ENCODE measurements around the gene RAB3IL1. TPM values are rescaled to one million over a fixed set of nuclear protein-coding genes. Genes with fewer than 3 reads are reported as not detected.
"Not testable (repeated sequence)": the region's sequence is repeated elsewhere in the genome, so short reads cannot be mapped to it uniquely, and the experiment has no call there.

The RAB3IL1 gene
- total RNA-seq, 1 donor from 2014 or later, result 0.12 TPM

GRCh38 chr11:61886643-61887042 is 30.7 kb downstream of the RAB3IL1 start:
- TF ChIP-seq CTCF (conservative IDR thresholded peaks at IDR 0.05; ENCODE audit: low read depth, low read length), result no peak
- no peak overlapping the region for H3K4me3 ChIP-seq (ENCODE audit: low read depth, low read length)
- no peak for DNase-seq (ENCODE audit: low read depth)

GRCh38 chr11:61885784-61886580 is 31.4 kb downstream of the RAB3IL1 start:
- no peak for TF ChIP-seq CTCF (conservative IDR thresholded peaks at IDR 0.05; ENCODE audit: low read depth, low read length)
- H3K4me3 ChIP-seq (ENCODE audit: low read depth, low read length), result no peak overlapping the region
- no peak for DNase-seq (ENCODE audit: low read depth)

DNA sequence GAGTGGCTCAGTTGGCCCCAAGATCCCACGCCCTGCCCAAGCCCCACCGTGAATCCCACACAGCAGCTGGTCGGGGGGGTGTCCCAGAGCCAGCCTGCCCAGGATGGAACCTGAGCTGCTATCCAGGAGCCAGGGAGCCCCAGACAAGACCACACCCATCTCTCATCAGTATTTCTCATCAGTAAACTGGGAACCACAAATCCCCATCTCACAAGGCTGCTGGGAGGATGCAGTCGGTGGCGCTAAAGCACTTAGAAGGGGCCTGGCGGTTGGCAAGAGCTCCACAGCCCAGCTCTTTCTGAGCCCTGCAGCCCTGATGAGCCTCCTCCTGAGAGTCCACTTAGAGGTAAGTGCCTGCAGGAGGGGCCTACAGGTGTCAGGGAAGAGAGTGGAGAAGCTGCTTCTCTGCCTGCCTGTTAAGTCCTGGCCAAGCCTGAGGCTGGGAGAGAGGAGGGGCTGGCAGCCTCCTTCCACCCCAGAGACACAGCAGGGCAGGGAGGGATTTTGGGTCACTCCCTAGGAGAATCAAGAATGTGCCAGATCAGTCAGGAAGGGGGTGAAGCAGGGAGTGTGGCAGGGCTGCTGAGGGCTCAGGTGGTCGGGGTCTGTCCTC is 32.1 kb downstream of the RAB3IL1 start:
- H3K4me3 ChIP-seq (ENCODE audit: low read depth, low read length), result no peak overlapping the region
- DNase-seq (ENCODE audit: low read depth), result no peak
- TF ChIP-seq CTCF (conservative IDR thresholded peaks at IDR 0.05; ENCODE audit: low read depth, low read length), result no peak

- TF ChIP-seq CTCF (conservative IDR thresholded peaks at IDR 0.05; ENCODE audit: low read depth, low read length), result no peak
- no peak overlapping the region for H3K4me3 ChIP-seq (ENCODE audit: low read depth, low read length)
- no peak for DNase-seq (ENCODE audit: low read depth)
These were observed 33.4 kb downstream of the RAB3IL1 start for GRCh38 chr11:61883947-61884346.

DNA sequence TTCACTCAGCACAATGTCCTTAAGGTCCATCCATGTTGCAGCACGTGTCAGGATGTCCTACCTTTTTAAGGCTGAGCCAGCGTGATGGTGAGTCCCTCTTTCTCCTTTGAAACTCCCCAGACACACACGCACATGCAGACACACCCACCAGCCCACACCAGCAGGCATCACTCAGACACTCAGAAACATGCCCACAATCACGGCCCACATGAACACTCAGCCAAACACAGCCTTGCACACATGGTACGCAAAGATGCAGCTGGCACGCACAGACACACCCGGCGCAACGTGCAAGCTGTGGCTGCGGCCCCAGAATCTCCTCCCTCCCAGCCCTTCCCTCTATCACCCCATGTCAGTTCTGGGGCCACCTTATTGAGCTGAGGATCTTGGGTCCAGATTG is 34.0 kb downstream of the RAB3IL1 start:
- H3K4me3 ChIP-seq (ENCODE audit: low read depth, low read length), result no peak overlapping the region
- TF ChIP-seq CTCF (conservative IDR thresholded peaks at IDR 0.05; ENCODE audit: low read depth, low read length), result no peak
- DNase-seq (ENCODE audit: low read depth), result no peak

GRCh38 chr11:61882879-61883278 is 34.5 kb downstream of the RAB3IL1 start:
- no peak overlapping the region for H3K4me3 ChIP-seq (ENCODE audit: low read depth, low read length)
- TF ChIP-seq CTCF (conservative IDR thresholded peaks at IDR 0.05; ENCODE audit: low read depth, low read length), result no peak

DNA sequence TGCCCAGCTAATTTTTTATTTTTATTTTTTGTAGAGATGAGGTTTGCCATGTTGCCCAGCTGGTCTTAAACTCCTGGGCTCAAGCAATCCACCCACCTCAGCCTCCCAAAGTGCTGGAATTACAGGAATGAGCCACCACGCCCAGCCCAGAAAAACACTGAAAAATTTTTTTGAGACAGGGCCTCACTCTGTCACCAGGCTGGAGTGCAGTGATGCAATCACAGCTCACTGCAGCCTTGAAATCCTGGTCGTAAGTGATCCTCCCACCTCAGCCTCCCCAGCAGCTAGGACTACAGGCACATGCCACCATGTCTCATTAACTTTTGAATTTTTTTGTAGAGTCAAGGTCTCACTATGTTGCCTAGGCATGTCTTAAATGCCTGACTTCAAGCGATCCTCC is 35.1 kb downstream of the RAB3IL1 start:
- H3K4me3 ChIP-seq (ENCODE audit: low read depth, low read length); DNase-seq (ENCODE audit: low read depth): not testable (repeated sequence)

More at GRCh38 chr11:61882879-61883278, 34.5 kb downstream of the RAB3IL1 start:
- no peak for DNase-seq (ENCODE audit: low read depth)

All from epithelial cell of proximal tubule (primary cell).